Osteoblast (primary cell): Measurements from ENCODE around the gene AHSG. TPM values are rescaled to one million over a fixed set of nuclear protein-coding genes. Genes with fewer than 3 reads are reported as not detected.

Experiments
- DNase-seq: peaks from one replicate; pipeline ENCODE4 v3.0.0; 2011; ENCODE audit warnings: low spot score, mixed read lengths; ENCODE audit not compliant: insufficient read length; ENCODE audit errors: missing footprints
- H2AFZ ChIP-seq: 2 replicates; pipeline ENCODE4 v1.6.0; 2011; ENCODE audit warnings: mild to moderate bottlenecking, low read length
- H3K27ac ChIP-seq: 2 replicates; pipeline ENCODE4 v1.5.1; 2011; ENCODE audit warnings: mild to moderate bottlenecking, low read depth, low read length, moderate library complexity
- H3K27me3 ChIP-seq: 2 replicates; pipeline ENCODE4 v1.6.0; 2012; ENCODE audit warnings: mild to moderate bottlenecking, control low read depth, inconsistent platforms, low read length, moderate library complexity; ENCODE audit not compliant: insufficient read depth
- H3K36me3 ChIP-seq: 2 replicates; pipeline ENCODE4 v1.5.1; 2011; ENCODE audit warnings: mild to moderate bottlenecking, low read length, control low read depth, moderate library complexity; ENCODE audit not compliant: insufficient read depth
- H3K4me1 ChIP-seq: 2 replicates; pipeline ENCODE4 v1.5.1; 2011; ENCODE audit warnings: mild to moderate bottlenecking, low read length, control low read depth, moderate library complexity; ENCODE audit not compliant: insufficient read depth
- H3K4me2 ChIP-seq: 2 replicates; pipeline ENCODE4 v1.6.0; 2011; ENCODE audit warnings: mild to moderate bottlenecking, low read length; ENCODE audit not compliant: insufficient read depth
- H3K4me3 ChIP-seq: fragments of 200-600 bp; sonication (generic); 3 replicates; pipeline ENCODE4 v1.5.1; 2012; ENCODE audit warnings: mild to moderate bottlenecking, low read length, inconsistent platforms; ENCODE audit not compliant: insufficient read depth
- H3K79me2 ChIP-seq: 2 replicates; pipeline ENCODE4 v1.6.0; 2012; ENCODE audit warnings: mild to moderate bottlenecking, low read length, control low read depth, inconsistent platforms; ENCODE audit not compliant: insufficient read depth
- H3K9me3 ChIP-seq: 2 replicates; pipeline ENCODE4 v1.5.1; 2011; ENCODE audit warnings: low read depth, low read length, control low read depth
- H4K20me1 ChIP-seq: 2 replicates; pipeline ENCODE4 v1.6.0; 2012; ENCODE audit warnings: mild to moderate bottlenecking, low read length, control low read depth; ENCODE audit not compliant: insufficient read depth
- CTCF ChIP-seq: IDR thresholded peaks from 2 replicates; pipeline ENCODE4 v1.5.1; 2011; ENCODE audit warnings: mild to moderate bottlenecking, low read depth, low read length, moderate library complexity; ENCODE audit errors: extremely low read depth
- total RNA-seq: library from RNA; depleted of rRNA; stranded (reverse); fragments of >200 nt; gene quantifications from 2 replicates; pipeline ENCODE4 v1.2.3, GENCODE V29; 2012

The AHSG gene
- total RNA-seq, 1 donor = not detected

GRCh38 chr3:186643493-186643892, 30.6 kb downstream of the AHSG start:
- no peaks in the 10 kb centered on the region for H3K4me1 ChIP-seq
- TF ChIP-seq CTCF = no peak
- no peak overlapping the region for H3K4me2 ChIP-seq
- DNase-seq = no peak
- H3K79me2 ChIP-seq = no peaks in the 10 kb centered on the region
- peaks cover 15% of the 10 kb centered on the region for H3K27me3 ChIP-seq
- H3K4me3 ChIP-seq = no peak overlapping the region
- no peak overlapping the region for H2AFZ ChIP-seq
- H3K36me3 ChIP-seq = no peaks in the 10 kb centered on the region
- no peaks in the 10 kb centered on the region for H4K20me1 ChIP-seq
- H3K27ac ChIP-seq = no peak overlapping the region
- no peaks in the 10 kb centered on the region for H3K9me3 ChIP-seq

- no peaks in the 10 kb centered on the region for H4K20me1 ChIP-seq
- TF ChIP-seq CTCF = no peak
- DNase-seq = no peak
Measured at GRCh38 chr3:186644683-186645082, 31.8 kb downstream of the AHSG start.

GRCh38 chr3:186646106-186646505, 33.2 kb downstream of the AHSG start:
- Histone ChIP-seq H3K9me3 (no peaks in the 10 kb centered on the region), H3K4me2 (no peak overlapping the region), H3K4me1 (no peaks in the 10 kb centered on the region), H3K4me3 (no peak overlapping the region), H3K27ac (no peak overlapping the region), H4K20me1 (no peaks in the 10 kb centered on the region), H3K79me2 (no peaks in the 10 kb centered on the region), H3K36me3 (no peaks in the 10 kb centered on the region), H3K27me3 (peaks cover 15% of the 10 kb centered on the region), H2AFZ (no peak overlapping the region)
- DNase-seq = no peak
- TF ChIP-seq CTCF = no peak

More at GRCh38 chr3:186644683-186645082, 31.8 kb downstream of the AHSG start:
- peaks cover 15% of the 10 kb centered on the region for H3K27me3 ChIP-seq
- no peak overlapping the region for H3K4me3 ChIP-seq
- H3K9me3 ChIP-seq = no peaks in the 10 kb centered on the region
- H3K79me2 ChIP-seq = no peaks in the 10 kb centered on the region
- no peak overlapping the region for H3K27ac ChIP-seq
- no peak overlapping the region for H3K4me2 ChIP-seq
- no peaks in the 10 kb centered on the region for H3K4me1 ChIP-seq
- H3K36me3 ChIP-seq = no peaks in the 10 kb centered on the region
- H2AFZ ChIP-seq = no peak overlapping the region

- Histone ChIP-seq H3K9me3 (no peaks in the 10 kb centered on the region), H3K4me1 (no peaks in the 10 kb centered on the region), H3K4me2 (no peak overlapping the region), H3K79me2 (no peaks in the 10 kb centered on the region), H3K36me3 (no peaks in the 10 kb centered on the region), H4K20me1 (no peaks in the 10 kb centered on the region), H3K4me3 (no peak overlapping the region), H3K27me3 (peaks cover 14% of the 10 kb centered on the region), H3K27ac (no peak overlapping the region), H2AFZ (no peak overlapping the region)
- DNase-seq = no peak
- no peak for TF ChIP-seq CTCF
Measured at GRCh38 chr3:186646841-186647240, 34.0 kb downstream of the AHSG start.
